NCI-H1694 (cell line): ENCODE results near the gene PDE4A.
A peak's percentile ranks its signal among the peaks of the same experiment; 100 is the strongest.
"Not testable (repeated sequence)": the region's sequence is repeated elsewhere in the genome, so short reads cannot be mapped to it uniquely, and the experiment has no call there.

Source experiments
- DNase-seq: peaks from one replicate; lab custom pipeline; 2025; lab: John Stamatoyannopoulos, UW

The PDE4A gene

GRCh38 chr19:10403137-10404021 lies 17.0 kb upstream of the PDE4A start, which contains the start of gene CDC37:
Gene CDC37 (minus strand): TSS chr19:10403542. CDS start chr19:10403479, 63 bp downstream.
- peak; percentile 91 for DNase-seq

GRCh38 chr19:10404888-10405820 lies 15.2 kb upstream of the PDE4A start:
- DNase-seq, result no peak

GRCh38 chr19:10406191-10406590 lies 14.1 kb upstream of the PDE4A start:
- DNase-seq, result no peak

DNA sequence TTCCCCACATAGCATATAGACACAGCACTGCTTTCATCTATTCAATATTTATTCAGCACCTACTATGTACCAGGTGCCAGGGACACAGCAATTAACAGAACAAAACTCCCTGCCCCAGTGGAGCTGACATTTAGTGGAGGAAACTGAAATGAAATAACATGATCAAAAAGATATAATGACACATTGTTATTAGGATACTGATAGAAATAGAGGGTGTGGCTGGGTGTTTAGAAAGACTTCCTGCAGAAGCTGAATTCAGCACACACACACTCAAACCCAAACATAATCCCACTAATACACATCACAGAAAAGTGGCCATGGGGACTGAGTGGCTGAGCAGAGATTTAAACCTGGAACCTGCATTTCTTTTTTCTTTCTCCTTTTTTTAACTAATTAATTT lies 13.2 kb upstream of the PDE4A start:
- DNase-seq, result no peak

- DNase-seq, result no peak
Measured at GRCh38 chr19:10408511-10409283, 11.6 kb upstream of the PDE4A start.

DNA sequence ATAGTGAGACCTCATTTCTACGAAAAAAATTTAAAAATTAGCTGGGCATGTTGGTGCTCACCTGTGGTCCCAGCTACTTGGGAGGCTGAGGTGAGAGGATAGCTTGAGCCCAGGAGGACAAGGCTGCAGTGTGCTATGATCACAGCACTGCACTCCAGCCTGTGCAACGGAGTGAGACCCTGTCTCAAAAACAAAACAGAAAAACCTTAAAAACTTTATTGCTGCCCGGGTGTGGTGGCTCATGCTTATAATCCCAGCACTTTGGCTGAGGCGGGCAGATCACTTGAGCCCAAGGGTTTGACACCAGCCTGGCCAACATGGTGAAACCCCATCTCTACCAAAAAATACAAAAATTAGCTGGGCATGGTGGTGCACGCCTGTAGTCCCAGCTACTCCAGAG lies 9.1 kb upstream of the PDE4A start:
- DNase-seq, result not testable (repeated sequence)

GRCh38 chr19:10412257-10412977 lies 7.9 kb upstream of the PDE4A start:
- no peak for DNase-seq

DNA sequence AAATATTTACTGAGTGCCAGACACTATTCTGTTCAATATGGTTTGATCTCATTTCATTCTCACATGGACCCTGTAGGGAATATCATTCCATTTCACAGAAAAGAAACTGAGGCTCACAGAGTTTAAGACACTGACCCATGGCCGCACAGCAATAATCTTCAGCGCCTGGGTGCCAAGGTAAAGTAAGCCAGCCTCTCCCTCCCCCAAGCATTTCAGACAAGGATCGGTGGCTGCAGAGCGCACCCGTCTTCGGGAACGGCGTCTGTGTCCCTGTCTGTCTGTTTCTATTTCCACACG lies 4.3 kb upstream of the PDE4A start:
- no peak for DNase-seq

DNA sequence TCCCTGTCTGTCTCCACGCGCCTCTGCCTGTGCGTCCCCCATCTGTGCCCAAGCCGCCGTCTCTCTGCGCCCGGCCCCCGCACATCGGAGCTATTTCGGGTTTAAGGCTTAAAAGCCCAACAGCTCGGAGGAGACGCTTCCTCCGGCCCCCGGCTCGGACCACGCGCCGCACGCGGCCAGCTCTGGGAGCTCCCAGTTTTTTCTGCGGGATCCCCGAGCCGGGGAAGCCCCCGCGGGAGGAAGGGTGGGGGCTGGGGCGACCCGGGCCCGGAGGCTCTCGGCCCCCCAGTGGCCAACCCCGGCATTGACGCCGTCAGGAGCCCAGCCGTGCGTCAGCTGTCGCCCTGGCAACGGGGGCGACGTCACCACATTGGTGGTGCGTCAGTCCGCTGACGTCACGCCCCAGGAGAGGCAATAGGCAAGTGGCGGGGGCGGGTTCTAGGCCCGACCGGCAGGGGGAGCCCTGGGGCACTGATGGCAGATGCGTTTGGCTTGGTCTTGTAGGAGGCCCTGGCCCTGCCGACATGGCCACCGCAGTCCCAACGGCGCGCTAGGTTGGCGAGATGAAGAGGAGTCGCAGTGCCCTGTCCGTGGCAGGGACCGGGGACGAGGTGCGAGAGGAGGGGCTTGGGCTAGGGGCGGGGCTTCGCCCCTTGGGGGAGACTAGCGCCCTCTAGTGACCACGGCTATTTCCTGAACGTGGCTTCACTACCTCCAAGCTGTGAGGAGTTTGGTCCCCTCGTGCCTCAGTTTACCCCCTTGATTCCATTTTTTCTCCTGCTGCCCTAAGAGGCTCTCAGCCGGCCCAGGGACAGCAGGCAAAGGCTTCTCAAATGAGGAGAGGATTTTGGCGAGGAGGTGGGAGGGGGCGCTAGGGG lies 3.7 kb upstream of the PDE4A start:
- DNase-seq, result peak; percentile 89

DNA sequence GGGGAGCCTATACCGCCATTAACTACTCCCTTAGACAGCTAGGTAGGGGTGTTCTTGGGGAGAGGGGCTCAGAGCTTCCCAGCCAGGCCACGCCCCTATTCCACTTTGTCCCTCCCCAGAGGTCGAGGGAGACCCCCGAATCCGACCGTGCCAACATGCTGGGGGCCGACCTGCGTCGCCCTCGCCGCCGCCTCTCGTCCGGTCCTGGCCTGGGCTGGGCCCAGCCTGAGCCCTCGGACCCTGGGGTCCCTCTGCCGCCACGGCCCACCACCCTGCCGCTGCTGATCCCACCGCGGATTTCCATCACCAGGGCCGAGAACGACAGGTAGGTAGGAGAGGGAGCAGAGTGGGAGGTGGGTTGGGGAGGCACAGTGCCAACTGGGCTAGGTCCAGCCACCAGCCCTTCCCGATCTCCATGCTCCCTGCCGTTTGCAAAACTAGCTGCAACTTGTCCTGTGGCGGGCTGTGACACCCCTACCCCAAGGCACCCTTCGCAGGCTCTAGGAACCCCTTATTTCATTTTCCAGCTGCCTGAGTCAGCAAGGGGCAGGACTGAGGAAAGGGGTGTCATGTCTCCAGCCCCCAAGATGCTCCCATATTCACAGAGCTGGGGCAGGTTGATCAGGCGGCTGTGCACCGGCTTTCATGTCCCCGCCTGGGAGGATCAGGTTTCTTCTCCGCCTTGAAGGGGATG lies 2.6 kb upstream of the PDE4A start:
- no peak for DNase-seq

- DNase-seq, result no peak
Measured at GRCh38 chr19:10418235-10418484, 2.2 kb upstream of the PDE4A start.

DNA sequence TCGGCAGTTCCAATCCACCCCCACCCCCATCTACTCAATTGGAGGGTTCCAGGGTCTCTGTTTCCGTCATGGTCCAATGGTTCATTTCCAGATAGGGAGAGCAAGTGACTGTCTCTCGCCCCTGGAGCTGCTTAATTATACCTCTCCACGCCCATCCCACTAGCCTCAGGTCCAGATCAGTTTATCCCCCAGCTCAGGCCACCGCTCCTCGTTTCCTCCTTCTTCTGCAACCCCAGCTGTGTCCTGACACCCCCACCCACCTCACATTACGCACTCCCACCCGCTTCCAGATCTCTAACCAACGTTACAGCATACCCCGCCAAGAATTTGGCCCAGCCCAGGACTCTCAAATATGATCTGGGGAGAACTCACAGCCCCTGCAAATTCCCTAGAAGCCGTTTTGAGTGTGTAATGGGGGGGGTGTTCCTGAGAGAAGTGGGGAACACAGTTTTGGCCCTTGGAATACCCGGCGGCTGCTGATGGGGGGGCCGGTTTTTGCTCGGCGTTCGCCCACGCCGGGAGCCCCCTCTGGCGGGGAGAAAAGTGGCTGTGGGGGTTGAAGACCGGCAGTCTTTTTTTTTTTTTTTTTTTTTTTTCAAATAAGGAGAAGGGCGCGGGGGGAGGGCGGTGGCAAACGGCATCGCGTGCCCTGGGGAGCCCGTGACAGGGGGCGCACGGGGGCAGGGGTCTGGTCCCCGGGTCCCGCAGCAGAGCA lies 1.7 kb upstream of the PDE4A start:
- no peak for DNase-seq

GRCh38 chr19:10419200-10419645 lies 1.1 kb upstream of the PDE4A start:
- no peak for DNase-seq

- peak; percentile 66 for DNase-seq
Measured at GRCh38 chr19:10419646-10420443, 493 bp upstream of the PDE4A start.

GRCh38 chr19:10421240-10422045 lies 1.1 kb downstream of the PDE4A start:
- DNase-seq, result no peak

GRCh38 chr19:10422046-10422461 lies 1.7 kb downstream of the PDE4A start:
- DNase-seq, result no peak

DNA sequence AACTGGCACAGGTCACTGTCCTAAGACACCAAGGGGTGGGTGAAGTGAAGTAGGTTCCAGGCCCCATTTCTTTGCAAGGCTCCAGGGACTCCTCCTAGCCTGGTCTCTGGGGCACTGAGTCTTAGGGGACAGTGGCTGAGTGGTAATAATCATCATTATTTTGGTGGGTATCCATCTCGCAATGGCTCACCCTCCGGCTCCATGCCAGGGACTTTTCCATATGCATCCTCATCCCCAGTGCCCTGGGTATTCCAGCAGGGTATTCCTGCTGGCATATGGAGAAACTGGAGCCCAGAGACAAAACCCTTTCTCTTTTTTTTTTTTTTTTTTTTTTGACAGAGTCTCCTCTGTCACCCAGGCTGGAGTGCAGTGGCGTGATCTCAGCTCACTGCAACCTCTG lies 2.5 kb downstream of the PDE4A start:
- no peak for DNase-seq
